Cardiac fibroblast (primary cell): ENCODE measurements around the gene SESN2.

ENCODE experiments used
- DNase-seq, 2 donors: peaks; one replicate each; pipeline versions ENCODE4 v3.0.0 to v3.0.0-alpha.2; 2010; ENCODE audit warnings: low read depth in 2 of 2
- H3K4me3 ChIP-seq, 2 donors: replicated peaks in 1 of 2; 1 replicate in 1 of 2; 2 replicates in 1 of 2; pipeline ENCODE4 v1.5.1; 2011; ENCODE audit warnings: low read depth in 2 of 2, low read length in 2 of 2, mild to moderate bottlenecking in 2 of 2, moderate library complexity in 1 of 2
- CTCF ChIP-seq: IDR thresholded peaks from one replicate; pipeline ENCODE4 v1.5.1; 2011; ENCODE audit warnings: low read depth, mild to moderate bottlenecking, low read length, inconsistent platforms

The SESN2 gene

DNA sequence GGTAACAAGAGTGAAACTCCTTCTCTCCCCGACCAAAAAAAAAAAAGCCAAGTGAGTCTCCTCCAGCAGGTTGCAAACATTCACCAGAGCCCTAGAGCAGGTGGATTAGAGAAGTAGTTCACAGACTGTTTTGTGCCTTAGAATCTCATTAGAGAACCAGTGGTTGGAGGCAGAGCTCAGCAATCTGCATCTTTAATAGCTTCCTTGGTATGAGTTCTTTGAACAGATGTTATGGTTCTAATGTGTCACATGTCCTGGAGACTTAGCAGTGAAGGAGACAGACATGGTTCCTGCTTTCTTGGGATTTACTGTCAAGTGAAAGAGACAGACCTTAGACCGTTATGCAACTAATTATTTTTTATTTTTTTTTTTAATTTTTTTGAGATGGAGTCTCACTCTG lies 26.8 kb downstream of the SESN2 start:
- H3K4me3 ChIP-seq = no peak overlapping the region
- no peak for TF ChIP-seq CTCF
- no peak for DNase-seq

- H3K4me3 ChIP-seq = no peak overlapping the region
- no peak for TF ChIP-seq CTCF
- DNase-seq = no peak
Measured at GRCh38 chr1:28288487-28288886, 29.2 kb downstream of the SESN2 start.

DNA sequence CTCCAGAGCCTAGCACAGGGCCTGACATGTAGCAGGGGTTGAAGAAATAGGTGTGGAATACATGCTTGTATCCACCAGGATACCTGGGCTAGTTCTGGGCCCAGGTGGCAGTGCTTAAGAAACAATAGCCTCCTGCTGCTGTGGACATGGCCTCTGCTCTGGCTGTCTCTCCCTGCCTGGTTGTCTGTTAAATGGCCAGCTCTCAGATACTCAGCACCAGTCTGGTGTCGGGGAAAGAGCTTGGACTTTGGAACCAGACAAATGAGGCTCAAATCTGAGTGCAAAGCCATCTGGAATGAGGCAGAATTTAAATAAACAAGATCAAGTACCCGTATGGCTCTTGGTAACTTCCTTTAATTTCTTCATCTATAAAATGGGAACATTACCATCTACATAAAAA lies 31.5 kb downstream of the SESN2 start:
- DNase-seq = no peak
- H3K4me3 ChIP-seq = no peak overlapping the region
- no peak for TF ChIP-seq CTCF

GRCh38 chr1:28291711-28292110 lies 32.4 kb downstream of the SESN2 start:
- DNase-seq = no peak
- TF ChIP-seq CTCF = no peak
- H3K4me3 ChIP-seq = no peak overlapping the region

GRCh38 chr1:28295936-28296335 lies 36.6 kb downstream of the SESN2 start:
- no peak for TF ChIP-seq CTCF
- DNase-seq = no peak
- no peak overlapping the region for H3K4me3 ChIP-seq

DNA sequence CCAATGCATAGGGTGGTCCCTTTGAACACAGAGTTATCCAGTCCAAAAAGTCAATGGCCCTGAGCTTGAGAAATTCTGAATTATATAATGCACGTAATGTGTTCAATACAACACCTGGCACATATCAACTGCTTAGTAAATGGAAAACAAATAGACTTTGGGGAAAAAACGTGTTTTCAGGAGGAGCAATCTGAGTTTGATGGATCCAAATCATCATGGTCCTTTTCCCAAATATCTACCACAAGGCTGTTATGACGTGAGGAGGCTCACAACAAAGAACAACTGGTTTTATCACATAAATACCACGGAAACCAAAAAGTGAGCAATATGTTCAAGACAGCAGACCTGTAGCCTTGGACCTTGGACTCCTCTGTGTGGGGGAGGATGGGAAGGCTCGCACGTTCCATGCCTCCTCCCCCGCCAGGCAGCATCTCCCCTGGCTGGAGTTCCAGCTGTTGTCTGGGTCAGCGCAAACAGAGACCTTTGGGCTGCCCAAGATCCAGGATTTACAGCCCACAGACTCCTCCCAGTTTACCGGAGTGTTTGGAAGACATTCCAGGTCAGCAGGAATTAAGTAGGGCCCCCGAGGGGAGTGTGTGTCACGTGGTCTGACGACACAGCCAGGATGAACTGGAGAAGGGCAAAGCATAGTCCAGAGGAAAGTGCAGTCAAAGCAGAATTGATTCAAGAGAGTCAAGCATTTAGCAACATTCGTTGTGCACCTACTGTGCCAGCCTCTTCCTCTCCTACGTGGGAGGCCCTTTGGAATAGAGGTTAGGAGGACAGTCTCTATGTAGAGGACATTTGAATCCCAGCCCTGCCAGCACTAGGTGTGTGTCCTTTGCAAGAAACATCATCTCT lies 37.3 kb downstream of the SESN2 start:
- TF ChIP-seq CTCF = no peak
- peak overlapping the region; percentile 24 to 25 for H3K4me3 ChIP-seq
- peak; percentile 38 to 73 for DNase-seq
